GM12892 (cell line): Measurements from ENCODE around the gene HMX1.

ENCODE experiments used
- POLR2A ChIP-seq: IDR thresholded peaks from 2 replicates; pipeline ENCODE4 v1.6.1; 2011; ENCODE audit warnings: low read depth, low read length, control low read depth
- POLR2AphosphoS5 ChIP-seq: IDR thresholded peaks from 2 replicates; pipeline ENCODE4 v1.6.1; 2011; ENCODE audit warnings: low read depth, low read length, control low read depth
- TAF1 ChIP-seq: IDR thresholded peaks from 2 replicates; pipeline ENCODE4 v1.6.1; 2011; ENCODE audit warnings: low read depth, mild to moderate bottlenecking, control low read depth, low read length, borderline replicate concordance

DNA sequence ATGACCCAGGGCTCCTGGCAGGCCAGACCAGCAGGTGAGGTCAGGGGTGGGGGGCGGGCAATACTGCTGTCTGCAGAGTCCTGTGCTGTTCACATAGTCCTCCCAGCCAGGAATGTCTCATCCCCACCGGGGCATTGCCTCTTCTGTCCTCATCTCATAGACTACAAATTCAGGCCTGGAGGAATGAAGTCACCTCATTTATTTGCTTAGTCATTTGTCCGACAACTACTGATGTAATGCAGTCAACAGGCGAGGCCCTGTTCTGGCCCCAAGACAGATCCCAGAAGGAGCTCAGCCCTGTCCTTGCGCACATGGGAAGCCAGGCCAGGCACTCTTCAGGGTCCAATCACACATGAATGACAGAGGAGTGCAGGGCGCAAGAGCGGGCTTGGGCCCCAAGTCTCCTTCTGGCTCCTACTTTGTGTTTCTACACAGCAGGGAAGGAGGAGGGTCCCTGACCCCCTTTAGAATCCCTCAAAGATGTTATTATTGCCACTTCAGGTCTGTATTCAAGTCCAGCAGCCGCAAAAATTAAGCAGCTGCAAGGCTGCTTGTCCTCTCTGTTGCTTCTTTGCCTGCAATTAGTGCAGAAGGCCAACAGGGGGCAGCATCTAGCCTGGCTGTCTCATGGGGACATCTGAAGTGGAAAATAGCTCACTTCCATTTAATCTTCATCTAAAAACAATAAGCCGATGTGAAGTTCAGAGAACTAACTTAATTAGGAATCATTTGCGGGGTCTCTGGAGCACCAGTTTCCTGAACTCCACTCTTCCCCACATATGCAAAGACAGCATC lies 15.2 kb upstream of the HMX1 start:
- TF ChIP-seq POLR2A (no peak), POLR2AphosphoS5 (no peak), TAF1 (no peak)
